ENCODE results near the gene BAHD1.

DNA sequence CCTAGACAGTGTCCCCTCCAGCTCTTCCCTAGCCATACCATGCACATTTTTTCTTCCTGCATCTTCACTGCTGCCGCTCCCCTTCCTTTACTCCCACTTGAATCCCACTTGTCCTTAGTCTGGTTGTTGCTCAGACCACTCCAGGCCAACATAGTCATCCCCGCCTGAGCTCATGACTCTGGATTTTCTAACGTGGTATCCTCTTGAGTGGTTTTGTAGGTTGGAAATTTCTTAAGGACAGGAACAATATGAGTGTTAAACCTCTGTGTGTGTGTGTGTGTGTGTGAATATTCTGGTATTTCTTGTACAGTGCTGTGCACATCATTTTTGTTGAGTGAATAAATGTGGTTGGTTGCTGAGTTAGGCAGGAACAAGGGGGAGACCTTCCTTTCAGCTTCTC, 3.1 kb downstream of the BAHD1 start:
- no peak for TF ChIP-seq YY1 (IDR thresholded peaks at IDR 0.05; ENCODE audit: insufficient read depth, insufficient read length)
- no peak for TF ChIP-seq ZNF274 (IDR thresholded peaks at IDR 0.05; ENCODE audit: low read depth, low read length)
- TF ChIP-seq SUZ12 (IDR thresholded peaks at IDR 0.05; ENCODE audit: extremely low read depth, insufficient read depth, insufficient read length): no peak

All from NT2/D1 (cell line).